MV-4-11 (cell line): ENCODE results near the gene PCMT1.
A peak's percentile ranks its signal among the peaks of the same experiment; 100 is the strongest.
"Not testable (repeated sequence)": the region's sequence is repeated elsewhere in the genome, so short reads cannot be mapped to it uniquely, and the experiment has no call there.

ENCODE experiments used
- DNase-seq: peaks from one replicate; lab custom pipeline; 2025; lab: John Stamatoyannopoulos, UW

Gene PCMT1

GRCh38 chr6:149749594-149750135 lies at the start of gene PCMT1:
PCMT1 (plus strand) TSS chr6:149749741; CDS start chr6:149749902, 161 bp downstream.
- DNase-seq, result peak; percentile 89

DNA sequence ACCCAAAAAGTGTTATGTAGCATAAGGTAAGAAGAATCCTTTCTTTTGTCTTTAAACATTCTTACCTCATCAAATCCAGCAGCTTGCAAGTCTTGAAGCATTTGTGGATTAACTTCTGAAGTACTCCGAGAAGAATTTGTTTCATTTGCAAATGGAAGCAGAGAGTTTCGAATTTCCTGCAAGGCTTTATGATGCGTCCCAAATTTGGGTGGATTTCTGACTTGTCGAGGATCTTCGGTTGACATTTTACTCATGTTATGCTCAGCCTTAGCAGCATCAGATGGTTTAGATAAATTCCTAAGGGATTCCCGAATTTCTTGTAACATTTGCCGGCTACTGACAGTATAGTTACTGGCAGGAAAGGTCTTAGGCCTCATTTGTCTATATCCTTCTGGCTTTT lies 47.8 kb upstream of the PCMT1 start:
- DNase-seq, result no peak

- no peak for DNase-seq
Observed at GRCh38 chr6:149711711-149712110, 37.8 kb upstream of the PCMT1 start.

DNA sequence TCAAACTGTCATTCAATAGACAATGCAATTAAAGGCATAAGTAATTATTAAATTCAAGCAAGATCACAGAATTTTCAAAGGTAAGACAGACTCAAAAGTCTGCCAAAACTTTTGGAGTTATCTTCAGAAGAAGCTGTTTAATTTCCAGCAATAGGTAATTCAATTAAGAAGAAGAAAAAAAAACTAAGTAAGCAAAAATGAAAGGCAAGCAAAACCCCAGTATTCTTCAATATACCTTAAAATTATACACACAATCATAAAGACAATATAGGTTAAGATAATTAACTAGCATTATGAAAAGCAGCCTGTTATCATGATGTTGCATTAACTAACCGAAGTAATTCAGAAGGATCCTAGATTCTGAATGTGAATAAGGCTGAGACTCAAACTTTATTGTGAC lies 35.1 kb upstream of the PCMT1 start:
- DNase-seq, result no peak

DNA sequence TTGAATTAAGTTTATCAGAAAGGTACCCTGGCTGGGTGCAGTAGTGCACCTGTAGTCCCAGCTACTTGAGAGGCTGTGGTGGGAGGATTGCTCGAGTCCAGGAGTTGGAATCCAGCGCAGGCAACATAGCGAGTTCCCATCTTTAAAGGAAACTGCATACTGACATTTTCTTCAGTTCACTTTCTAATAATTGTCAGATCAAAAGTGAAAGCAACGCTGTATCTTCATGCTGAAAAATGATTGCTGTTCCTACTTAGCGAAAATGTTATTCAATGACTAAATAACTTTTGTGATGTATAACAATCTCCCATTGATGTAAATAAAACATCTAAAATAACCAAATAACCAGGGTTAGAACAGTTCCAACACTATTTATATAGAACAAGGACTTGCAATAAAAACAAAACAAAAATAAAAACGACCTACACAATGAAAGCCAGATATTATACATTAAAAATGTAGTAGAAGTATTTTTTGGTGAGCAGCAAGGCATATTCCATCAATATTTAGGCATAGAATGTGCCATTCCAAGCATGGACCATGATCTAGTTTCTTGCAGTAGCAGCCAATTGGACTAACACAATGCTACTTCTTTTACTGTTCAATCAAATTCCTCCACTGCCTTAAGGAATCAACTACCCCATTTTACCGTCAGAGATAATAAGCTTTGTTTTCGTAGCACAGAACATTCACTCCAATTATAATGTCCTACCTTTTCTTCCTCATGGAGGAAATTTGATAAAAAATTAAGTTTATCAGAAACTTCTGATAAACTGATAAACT lies 33.2 kb upstream of the PCMT1 start:
- no peak for DNase-seq

DNA sequence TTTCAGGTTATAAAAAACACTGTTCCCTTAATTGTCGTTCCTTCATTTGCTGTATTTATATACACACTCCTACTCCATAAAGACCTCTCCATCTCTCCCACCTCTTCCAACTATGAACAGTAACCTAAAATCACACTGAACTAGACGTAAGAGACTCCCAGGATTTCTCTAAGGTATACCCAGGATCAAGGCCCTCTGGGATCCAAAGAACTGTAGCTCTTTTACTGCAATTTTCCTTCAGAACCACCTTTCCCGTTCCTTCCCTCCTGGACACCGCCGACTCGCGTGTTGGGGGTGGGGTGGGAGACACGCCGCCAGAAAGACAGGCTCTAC lies 32.3 kb upstream of the PCMT1 start:
- DNase-seq, result no peak

DNA sequence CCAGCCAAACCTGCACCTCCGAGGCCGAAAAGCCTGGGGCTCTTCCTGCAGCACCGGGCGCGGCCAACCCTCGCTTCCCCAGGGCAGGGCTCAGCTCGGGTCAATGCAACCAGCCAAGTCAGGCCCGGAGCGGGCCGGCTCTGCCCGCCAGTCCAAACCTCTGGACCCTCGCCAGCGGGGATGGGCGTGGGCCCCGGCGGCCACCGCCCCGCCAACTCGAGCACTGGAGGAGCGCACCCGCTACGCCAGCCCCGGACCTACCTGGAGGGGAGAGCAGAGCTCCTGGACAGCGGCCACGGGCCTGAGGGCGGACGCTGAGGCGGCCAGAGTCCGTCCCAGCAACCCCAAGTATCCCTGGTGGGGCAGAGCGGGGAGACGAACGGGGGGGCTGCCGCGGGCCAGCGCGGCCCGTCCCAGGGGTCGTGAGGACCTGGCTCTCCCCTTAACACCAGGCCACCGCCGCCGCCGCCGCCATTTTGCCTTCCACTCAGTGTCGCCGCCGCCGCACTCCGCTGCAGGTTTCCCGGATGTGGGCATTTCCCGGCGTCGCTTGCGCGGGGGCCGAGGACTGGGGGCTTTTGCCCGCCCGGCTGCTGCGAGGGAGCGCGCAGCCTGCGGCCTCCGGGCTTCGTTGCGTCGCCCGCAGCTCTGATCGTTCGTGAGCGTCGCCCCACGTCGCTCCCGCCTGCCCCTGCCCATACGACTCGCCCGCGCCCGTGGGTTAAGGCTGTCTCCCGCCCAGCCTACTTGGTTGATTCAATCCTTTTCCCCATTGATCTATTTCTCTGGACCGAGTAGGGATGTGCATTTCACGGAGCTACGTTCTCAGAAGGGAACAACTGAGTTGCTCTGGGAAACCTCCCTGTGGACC lies 31.7 kb upstream of the PCMT1 start, which contains the start of gene LATS1:
TSS of gene LATS1 (minus strand) at position 514 of the 871 bp plus-strand sequence. CDS start 15,975 bp downstream, outside the sequence.
- DNase-seq, result peak; percentile 70

GRCh38 chr6:149719531-149719930 lies 30.0 kb upstream of the PCMT1 start:
- no peak for DNase-seq

DNA sequence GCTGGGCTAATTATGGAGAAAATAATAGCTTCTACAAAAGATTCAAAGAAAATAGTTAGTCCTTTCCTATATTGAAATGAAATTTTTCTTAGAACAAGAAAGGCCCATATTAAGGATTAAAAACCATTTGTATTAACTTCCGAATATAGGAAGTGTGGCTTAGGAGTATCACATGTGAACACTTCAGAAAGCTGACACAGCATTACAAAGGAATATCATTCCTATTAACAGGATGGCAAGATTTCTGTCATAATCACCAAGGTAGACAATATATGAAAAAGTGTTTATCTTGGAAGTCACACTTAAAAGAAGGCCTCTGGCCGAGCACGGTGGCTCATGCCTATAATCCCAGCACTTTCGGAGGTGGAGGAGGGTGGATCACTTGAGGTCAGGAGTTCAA lies 26.3 kb upstream of the PCMT1 start:
- no peak for DNase-seq

DNA sequence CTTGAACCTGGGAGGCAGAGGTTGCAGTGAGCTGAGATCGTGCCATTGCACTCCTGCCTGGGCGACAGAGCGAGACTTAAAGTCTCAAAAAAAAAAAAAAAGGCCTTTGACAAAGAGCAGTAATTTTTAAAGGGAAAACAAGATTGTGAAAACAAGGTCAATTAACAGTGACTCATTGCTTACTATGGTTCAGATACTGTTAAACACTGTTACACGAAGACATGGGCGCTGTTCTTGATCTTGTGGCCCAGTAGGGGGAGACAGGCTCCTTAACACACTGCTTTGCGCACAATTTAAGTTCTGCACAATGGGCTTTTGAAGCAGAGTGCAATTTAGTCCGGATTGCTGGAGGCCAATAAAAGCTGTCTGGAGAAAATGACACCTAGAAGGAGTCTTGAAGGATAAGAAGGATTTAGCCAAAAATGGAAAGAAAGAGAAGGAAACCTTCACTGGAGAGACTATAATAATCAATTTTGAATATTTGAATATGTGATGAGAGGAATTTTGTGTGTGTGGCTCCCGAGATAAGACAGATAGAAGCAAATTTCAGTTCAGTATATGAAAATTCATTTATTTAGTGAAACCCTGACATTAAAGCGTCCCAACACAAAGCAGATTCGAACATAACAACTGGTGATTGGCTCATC lies 25.6 kb upstream of the PCMT1 start:
- peak; percentile 89 for DNase-seq

DNA sequence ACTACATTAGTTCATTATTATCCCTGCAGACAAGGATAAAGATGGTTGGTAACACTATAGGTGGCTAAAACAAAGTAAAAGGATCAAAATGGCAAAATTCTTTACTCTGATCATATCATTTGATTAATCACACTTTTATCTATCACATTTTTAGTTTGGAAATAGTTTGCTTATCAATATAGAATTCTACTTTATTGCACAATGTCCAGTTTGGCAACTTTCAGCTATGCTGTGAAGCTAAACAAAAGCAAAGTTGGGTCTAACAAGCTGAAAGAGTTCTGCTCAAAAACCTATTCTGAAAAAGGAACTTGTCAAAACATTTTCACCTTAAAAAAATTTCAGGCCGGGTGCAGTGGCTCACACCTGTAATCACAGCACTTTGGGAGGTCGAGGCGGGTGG lies 23.8 kb upstream of the PCMT1 start:
- no peak for DNase-seq

- peak; percentile 93 for DNase-seq
Observed at GRCh38 chr6:149727793-149728498, 21.6 kb upstream of the PCMT1 start.

- DNase-seq, result peak; percentile 38
Observed at GRCh38 chr6:149728499-149729234, 20.9 kb upstream of the PCMT1 start.

DNA sequence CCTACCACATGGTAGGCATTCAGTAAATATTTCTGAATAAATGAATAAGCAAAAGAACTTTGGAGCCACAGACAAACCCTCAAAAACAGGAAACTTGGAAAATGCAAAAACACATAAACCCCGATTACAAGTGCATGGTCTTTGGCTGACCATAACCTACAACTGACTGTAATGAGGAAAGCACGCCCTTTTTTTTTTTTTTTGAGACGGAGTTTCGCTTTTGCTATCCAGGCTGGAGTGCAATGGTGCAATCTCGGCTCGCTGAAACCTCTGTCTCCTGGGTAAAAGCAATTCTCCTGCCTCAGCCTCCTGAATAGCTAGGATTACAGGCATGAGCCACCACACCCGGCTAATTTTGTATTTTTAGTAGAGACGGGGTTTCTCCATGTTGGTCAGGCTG lies 19.7 kb upstream of the PCMT1 start:
- peak; percentile 88 for DNase-seq

DNA sequence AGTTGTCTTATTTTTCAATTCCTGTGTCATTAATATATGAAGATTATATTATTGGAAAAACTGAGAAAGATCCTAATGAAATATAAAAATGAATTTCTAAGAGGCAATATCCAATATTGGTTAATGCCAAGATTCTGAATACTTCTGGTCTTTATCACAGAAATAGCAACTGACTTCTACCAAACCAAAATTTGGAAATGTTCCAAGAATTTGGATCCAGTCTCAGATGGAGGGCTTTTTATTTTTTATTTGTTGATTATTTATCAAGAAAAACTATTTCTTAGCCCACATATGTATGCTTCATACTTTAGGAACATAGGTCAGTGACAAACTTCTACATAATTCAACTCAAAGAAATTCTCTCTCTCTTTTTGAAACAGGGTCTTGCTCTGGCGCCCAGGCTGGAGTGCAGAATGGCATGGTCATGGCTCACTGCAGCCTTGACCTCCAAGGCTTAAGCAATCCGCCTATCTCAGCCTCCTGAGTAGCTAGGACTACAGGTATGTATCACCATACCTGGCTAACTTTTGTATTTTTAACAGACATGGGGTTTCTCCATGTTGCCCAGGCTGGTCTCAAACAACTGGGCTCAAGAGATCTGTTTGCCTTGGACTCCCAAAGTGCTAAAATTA lies 16.3 kb upstream of the PCMT1 start:
- no peak for DNase-seq

DNA sequence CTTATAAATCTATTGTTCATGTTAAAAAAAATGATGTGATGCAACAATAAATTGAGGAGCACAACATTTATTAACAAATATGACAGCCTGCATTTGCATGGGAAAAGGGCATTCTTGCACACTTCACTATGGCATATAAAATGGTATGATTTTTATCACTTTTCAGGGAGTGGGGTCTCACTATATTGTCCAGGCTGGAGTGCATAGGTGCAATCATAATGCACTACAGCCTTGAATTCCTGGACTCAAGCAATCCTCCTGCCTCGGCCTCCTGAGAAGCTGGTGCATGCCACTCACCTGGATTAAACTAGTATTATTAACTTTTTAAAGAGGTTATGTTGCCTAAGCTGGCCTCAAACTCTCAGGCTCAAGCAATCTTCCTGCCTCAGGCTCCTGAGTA lies 14.6 kb upstream of the PCMT1 start:
- DNase-seq, result no peak

- DNase-seq, result not testable (repeated sequence)
Observed at GRCh38 chr6:149745252-149745651, 4.3 kb upstream of the PCMT1 start.

DNA sequence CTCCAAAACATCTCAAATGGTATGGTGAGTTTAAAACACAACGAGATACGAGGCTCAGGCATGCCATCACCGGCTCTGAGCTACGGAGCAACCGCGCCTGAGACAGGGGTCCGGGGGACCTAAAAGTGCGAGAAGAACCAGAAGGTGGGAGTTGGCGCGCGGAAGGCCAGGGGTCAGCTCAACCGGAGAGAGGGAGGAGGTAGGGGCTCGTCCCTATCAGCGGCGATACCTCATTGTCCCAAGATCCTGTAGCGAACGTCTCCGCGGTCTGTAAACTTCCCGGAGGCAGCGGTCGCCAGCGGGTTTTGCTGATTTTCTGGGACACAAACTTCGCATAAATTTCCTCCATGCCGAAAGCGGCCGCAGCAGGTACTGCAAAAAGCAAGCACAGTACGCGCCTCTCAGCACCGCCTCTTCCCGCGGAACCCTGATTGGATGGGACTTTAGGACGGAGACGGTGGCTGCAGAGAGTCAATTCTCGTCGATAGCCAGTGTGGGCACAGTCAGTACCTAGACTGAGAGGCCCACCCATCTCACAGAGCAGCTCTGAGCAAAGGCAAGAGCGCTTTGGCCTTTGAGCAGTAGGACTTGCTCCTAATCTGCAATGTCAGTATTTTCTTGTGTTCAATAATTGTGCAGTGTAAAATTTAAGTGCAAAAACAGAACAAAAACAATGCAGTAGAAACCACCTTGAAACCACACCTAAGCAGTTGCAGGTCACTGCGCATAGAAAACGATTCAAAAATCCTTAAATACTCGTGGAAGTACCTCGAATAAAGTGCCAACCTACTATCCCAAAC lies 3.2 kb upstream of the PCMT1 start, which contains the start of gene NUP43:
TSS of gene NUP43 (minus strand) at position 383 of the 800 bp plus-strand sequence. CDS start at position 349, 34 bp downstream.
- peak; percentile 91 for DNase-seq

DNA sequence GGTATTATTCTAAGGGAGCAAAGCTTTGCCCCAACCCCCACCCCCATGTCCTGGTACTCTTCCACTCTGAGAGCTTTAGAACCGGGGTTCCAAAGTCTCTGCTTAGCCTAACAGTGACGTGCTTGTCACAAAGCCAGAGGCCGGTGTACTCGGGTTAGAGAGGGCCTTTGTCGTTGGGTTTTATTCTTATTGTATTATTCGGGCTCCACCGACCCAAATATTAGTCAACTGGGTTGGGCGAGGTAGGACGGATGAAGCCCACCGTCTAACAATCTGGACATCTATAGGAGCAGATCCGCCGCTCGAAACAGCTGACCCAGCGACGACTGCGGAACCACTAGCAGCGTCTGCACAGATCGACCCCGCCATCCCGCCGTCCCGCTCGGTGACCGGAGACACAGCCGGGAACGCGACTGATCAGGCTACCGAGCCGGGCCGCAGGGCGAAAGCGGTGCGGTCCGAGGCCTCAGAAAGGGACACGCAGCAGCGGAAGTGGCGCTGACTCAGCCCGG lies 403 bp upstream of the PCMT1 start:
- not testable (repeated sequence) for DNase-seq
